NCI-H2081 (cell line): ENCODE results near the gene SULT6B1.

Experiments
- DNase-seq, 2 experiments: peaks; one replicate each; lab custom pipeline; 2025; lab: John Stamatoyannopoulos, UW

Gene SULT6B1

GRCh38 chr2:37149626-37150322 is 38.7 kb downstream of the SULT6B1 start:
- DNase-seq = no peak

- DNase-seq = no peak
Measured at GRCh38 chr2:37148325-37148724, 40.1 kb downstream of the SULT6B1 start.

- DNase-seq = no peak
Measured at GRCh38 chr2:37146062-37146461, 42.4 kb downstream of the SULT6B1 start.

GRCh38 chr2:37143974-37144373 is 44.5 kb downstream of the SULT6B1 start:
- no peak for DNase-seq

GRCh38 chr2:37142546-37142945 is 45.9 kb downstream of the SULT6B1 start:
- no peak for DNase-seq

- DNase-seq = no peak
Measured at GRCh38 chr2:37132914-37133313, 55.6 kb downstream of the SULT6B1 start.

- DNase-seq = no peak
Measured at GRCh38 chr2:37125416-37125815, 63.1 kb downstream of the SULT6B1 start.

GRCh38 chr2:37119157-37119556 is 69.3 kb downstream of the SULT6B1 start:
- DNase-seq = no peak
